GM08714 (cell line): ENCODE results near the gene PCDHA6.
"Not testable (repeated sequence)": the region's sequence is repeated elsewhere in the genome, so short reads cannot be mapped to it uniquely, and the experiment has no call there.

Source experiments
- H3K4me3 ChIP-seq: fragments of 200-500 bp; sonication (Bioruptor generic); 2 replicates; pipeline ENCODE4 v1.5.1; 2014; ENCODE audit warnings: mild to moderate bottlenecking, low read length, inconsistent platforms
- ZNF274 ChIP-seq: IDR thresholded peaks from 2 replicates; pipeline ENCODE4 v1.6.1; 2012; ENCODE audit warnings: mild to moderate bottlenecking, low read depth, low read length

PCDHA6 gene

DNA sequence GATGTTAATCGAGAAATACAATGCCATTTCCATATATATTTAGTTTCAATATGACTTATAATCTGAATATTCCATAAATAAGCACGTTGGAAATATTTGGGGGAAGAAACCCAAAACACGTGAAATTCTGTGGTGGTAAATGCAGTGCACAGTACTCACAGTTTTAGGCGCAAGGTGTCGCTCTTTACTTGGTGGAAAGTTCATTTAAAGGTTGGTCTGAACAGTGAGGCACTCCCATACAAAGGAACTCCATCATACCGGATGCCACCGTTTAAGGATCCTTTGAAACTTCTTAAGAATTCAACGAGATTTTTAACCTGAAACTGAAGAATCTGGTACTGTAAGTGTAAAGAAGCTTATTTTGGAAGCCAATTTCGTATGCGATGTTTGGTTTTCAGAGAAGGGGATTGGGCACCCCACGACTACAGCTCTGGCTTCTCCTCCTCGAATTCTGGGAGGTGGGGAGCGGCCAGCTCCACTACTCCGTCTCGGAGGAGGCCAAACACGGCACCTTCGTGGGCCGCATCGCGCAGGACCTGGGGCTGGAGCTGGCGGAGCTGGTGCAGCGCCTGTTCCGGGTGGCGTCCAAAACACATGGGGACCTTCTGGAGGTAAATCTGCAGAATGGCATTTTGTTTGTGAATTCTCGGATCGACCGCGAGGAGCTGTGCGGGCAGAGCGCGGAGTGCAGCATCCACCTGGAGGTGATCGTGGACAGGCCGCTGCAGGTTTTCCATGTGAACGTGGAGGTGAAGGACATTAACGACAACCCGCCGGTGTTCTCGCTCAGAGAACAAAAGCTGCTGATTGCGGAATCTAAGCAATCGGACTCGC, 41.2 kb downstream of the PCDHA6 start, which contains the start of gene PCDHA11:
Gene PCDHA11 (plus strand): TSS at position 237 of the 834 bp plus-strand sequence. CDS start 147 bp downstream, at position 384.
- no peak within 1 kb of the TSS for H3K4me3 ChIP-seq

GRCh38 chr5:140869555-140869886, 41.8 kb downstream of the PCDHA6 start:
- no peak for TF ChIP-seq ZNF274
- no peak overlapping the region for H3K4me3 ChIP-seq

More for the DNA sequence above, 41.2 kb downstream of the PCDHA6 start, which contains the start of gene PCDHA11:
- TF ChIP-seq ZNF274: no peak

GRCh38 chr5:140870221-140871201, 42.8 kb downstream of the PCDHA6 start:
- no peak overlapping the region for H3K4me3 ChIP-seq
- TF ChIP-seq ZNF274: no peak

DNA sequence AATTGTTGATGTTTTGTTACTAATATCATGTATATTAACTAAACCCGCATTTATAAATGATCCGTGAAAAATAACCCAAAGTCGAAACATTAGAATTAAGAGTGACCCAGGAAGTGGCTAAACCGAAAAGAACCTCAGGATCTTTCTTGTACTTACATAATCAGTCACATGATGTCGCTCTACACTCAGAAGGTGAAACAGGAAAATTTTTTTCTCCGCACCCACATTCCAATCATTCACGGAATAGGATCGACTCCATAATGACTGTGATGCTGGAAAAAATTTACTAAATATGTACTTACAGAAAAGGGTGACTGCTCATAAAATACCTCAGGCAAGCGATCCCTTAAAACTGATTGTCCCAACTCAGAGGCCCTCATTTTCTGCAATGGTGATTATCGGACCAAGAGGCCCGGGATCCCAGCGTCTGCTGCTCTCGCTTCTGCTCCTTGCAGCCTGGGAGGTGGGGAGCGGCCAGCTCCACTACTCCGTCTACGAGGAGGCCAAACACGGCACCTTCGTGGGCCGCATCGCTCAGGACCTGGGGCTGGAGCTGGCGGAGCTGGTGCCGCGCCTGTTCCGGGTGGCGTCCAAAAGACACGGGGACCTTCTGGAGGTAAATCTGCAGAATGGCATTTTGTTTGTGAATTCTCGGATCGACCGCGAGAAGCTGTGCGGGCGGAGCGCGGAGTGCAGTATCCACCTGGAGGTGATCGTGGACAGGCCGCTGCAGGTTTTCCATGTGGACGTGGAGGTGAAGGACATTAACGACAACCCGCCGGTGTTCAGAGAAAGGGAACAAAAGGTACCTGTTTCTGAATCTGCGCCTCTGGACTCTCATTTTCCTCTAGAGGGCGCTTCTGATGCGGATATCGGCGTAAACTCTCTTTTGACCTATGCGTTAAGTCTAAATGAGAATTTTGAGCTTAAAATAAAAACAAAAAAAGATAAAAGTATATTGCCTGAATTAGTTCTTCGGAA, 47.6 kb downstream of the PCDHA6 start, which contains the start of gene PCDHA12:
Gene PCDHA12 (plus strand): TSS at position 224 of the 981 bp plus-strand sequence. CDS start 165 bp downstream, at position 389.
- H3K4me3 ChIP-seq: no peak within 1 kb of the TSS
- TF ChIP-seq ZNF274: no peak

GRCh38 chr5:140876541-140877261, 48.9 kb downstream of the PCDHA6 start:
- not testable (repeated sequence) for H3K4me3 ChIP-seq

- TF ChIP-seq ZNF274: no peak
- H3K4me3 ChIP-seq: no peak overlapping the region
These were observed 49.5 kb downstream of the PCDHA6 start for GRCh38 chr5:140877262-140877581.
